Islet of Langerhans (tissue), 1 donor: Measurements from ENCODE around the gene PDE4A.
"Not testable (repeated sequence)": the region's sequence is repeated elsewhere in the genome, so short reads cannot be mapped to it uniquely, and the experiment has no call there.

ENCODE experiments used
- FAIRE-seq: peaks from one replicate; lab custom pipeline; 2011; peaks lifted over from hg19 to GRCh38; lab: Jason Lieb, UNC

The PDE4A gene

DNA sequence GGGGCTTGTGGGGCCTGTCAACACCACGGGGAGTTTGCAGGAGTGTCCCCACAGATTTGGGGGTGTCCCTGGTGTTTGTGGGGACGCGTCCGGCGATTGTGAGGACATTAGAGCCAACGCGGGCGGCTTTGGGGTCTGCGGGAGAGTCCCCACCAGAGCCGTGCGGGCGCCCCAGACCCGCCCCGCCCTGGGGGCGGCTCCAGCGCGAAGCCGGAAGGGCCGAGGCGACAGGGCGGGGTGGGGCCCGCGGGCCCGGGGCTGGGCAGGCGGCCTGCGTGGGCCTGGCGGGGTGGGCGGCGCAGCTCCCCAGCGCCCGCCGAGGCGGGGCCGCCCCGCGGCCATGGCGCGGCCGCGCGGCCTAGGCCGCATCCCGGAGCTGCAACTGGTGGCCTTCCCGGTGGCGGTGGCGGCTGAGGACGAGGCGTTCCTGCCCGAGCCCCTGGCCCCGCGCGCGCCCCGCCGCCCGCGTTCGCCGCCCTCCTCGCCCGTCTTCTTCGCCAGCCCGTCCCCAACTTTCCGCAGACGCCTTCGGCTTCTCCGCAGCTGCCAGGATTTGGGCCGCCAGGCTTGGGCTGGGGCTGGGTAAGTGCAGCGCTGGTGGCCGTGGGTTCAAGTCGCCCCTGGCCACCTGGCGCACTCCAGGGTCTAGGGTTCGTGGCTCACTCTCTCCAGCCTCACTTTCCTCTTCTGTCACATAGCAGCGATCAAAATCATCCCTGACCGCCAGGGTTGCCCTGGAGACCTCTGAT is 10.3 kb downstream of the PDE4A start:
- no peak for FAIRE-seq

DNA sequence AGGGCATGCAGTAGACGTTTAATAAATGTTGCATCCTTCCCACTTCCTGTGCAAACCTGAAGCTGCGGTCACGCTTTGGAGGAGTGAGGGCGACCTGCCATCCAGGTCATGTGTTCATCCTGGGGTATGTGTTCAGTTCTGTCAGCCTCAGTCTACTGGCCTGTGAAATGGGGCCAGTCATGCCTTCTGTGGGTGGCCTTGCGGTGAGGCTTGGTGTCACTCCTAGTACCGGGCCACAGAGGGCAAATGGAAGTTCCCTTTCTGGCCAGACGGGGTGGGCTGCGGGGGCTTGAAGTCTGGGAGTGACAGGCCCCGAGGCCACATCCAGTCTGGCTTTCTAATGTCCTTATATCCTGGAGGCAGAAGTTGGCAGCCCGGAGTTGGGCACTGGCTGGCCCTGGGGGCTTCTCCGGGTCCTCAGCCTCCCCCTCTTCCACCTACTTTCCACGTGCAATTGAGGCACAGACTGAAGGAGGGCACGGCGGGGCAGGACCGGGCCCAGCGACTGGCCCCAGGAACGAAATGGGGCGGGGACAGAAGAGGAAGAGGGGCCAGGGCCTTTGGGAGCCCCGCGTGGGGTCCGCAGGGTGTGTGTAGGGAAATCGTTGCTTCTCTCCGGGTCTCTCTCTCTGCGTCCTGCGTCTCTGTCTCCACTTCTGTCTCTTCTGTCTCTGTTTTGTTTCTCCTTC is 11.1 kb downstream of the PDE4A start:
- no peak for FAIRE-seq

DNA sequence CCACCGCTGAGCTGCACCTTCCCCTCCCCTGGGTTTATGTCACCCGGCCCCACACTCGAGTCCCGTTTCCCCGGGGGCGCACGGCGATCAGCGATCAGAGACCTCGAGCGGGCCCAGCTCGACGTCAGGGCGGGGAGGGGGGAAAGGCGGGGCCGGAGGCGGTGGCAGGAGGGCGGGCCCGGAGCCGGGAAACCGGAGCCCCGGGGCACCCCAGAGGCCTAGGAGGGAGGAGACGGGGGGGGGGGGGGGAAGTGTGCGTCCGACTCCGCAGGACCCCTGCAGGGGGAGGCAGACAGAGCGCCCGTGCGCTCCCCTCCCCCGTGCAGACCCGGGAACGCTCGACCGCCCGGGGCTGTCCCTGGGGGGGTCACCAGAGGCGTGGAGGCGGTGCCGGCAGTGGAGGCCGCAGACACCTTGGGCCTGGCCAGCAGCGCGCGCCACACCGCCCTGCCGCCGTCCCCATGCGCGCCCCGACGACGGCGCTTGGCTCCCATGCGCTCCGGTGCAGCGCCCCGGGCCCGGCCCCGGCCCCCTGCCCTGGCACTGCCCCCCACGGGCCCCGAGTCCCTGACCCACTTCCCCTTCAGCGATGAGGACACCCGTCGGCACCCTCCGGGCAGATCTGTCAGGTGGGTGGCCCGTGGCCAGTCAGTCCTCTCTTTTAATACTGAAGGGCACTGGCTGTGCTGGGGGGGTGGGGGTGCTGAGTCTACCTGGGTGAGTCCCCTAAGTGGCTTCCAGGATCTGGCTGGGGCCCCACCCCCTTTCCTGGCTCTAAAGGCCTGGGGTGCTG is 11.8 kb downstream of the PDE4A start:
- no peak for FAIRE-seq

DNA sequence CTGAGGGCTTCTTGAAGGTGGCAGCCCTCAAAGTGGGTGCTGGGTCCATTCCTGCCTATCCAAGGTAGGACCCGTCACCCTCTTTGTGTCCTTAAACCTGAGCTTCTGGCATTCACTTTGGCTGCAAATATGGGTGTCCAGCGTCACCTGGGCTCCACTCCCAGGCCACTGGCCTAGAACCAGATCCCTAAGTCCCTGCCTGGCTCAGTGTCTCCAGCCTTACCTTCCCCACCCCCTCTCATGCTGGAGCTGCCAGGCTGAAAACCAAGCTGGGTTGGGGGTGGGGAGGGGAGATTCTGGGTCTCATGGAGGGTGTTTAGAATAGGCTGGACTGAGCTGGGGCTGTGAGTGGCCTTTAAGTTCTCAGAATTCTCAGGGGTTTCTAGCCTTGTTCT is 12.4 kb downstream of the PDE4A start:
- FAIRE-seq = no peak

DNA sequence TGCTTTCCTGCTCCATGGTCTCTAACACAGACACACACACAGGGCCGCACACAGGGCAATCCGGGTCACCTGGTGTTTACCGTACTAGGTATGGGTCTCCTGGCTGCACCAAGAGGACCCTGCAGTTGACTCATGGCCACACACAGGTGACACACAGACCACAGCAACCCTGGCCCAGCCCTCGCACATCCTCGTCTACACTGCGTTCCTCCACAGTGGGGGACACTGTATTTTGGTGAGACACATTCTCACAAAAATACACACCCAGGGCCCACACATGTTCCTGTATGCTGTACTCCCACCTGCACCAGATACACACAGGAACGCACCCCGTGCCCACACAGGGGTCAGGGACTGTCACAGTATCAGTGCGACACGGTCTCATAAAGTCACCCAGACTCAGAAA is 12.8 kb downstream of the PDE4A start:
- FAIRE-seq = no peak

DNA sequence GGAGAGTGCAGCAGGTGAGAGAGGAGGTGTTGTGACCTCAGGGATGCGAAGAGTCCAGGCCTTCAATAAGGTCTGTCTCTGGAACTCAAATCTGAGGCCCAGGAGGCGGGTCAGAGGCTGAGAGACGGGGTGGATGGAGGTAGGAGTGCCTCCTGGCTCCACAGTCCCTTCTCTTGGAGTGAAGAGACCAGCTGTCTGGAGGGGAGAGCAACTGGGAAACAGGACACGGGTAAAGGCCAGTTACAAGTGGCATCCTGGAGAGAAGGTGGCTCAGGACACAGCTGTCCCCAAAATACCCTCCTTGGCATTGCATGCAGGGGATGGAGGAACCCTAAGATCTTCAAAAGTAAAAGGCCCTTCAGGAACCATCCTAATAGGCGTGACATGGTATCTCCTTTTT is 19.2 kb downstream of the PDE4A start:
- FAIRE-seq = no peak

DNA sequence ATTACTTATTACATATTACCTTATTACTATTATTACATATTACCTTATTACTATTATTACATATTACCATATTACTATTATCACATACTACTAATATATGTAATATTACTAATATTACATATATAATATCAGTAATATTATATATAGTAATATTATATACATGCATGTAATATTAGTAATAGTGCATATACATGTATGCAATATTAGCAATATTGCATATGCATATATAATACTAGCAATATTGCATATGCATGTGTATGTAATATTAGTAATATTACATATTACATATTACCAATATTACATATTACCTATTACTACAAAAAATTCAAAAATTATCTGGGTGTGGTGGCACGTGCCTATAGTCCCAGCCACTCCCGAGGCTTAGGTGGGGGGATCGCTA is 22.4 kb downstream of the PDE4A start:
- FAIRE-seq = no peak

DNA sequence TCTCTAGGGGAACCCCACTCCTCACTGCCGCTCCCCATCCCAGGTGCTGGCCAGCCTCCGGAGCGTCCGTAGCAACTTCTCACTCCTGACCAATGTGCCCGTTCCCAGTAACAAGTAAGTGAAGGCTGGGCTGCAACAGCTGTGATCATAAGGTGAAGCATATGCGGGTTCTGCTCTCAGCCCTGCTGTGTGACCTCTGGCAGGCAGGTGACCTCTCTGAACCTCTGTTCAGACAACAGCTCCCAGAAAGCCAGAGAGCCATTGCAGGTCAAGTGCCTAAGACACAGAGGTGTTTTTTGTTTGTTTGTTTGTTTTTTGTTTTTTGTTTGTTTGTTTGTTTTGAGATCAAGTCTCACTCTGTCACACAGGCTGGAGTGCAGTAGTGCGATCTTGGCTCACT is 28.7 kb downstream of the PDE4A start:
- no peak for FAIRE-seq

DNA sequence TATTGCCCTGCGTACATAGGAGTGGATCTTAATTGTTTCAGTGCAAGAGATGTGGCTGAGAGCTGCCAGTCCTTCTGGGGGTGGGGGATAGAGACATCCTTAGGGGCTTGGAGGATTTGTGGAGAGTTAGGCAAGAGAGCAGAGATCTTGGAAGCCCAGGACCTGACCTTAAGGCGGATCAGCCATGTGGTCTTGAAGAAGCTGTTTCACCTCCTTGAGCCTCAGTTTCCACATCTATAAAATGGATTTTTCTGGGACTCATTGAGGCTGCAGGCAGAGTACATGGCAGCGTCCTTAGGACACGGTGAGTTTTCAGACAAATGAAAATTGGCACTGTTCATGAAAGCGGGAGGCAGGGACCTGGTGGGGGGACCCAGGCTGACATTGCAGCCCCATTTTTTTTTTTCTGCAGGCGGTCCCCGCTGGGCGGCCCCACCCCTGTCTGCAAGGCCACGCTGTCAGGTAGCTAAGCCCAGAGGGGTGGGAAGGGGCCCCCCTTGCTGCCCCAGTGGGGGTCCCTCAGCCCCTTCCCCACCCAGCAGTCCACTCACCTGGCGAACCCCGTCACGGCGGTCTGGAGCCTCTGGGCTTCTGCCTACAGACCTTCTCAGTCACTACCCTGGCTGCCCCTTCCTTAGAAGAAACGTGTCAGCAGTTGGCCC is 30.0 kb downstream of the PDE4A start:
- no peak for FAIRE-seq

DNA sequence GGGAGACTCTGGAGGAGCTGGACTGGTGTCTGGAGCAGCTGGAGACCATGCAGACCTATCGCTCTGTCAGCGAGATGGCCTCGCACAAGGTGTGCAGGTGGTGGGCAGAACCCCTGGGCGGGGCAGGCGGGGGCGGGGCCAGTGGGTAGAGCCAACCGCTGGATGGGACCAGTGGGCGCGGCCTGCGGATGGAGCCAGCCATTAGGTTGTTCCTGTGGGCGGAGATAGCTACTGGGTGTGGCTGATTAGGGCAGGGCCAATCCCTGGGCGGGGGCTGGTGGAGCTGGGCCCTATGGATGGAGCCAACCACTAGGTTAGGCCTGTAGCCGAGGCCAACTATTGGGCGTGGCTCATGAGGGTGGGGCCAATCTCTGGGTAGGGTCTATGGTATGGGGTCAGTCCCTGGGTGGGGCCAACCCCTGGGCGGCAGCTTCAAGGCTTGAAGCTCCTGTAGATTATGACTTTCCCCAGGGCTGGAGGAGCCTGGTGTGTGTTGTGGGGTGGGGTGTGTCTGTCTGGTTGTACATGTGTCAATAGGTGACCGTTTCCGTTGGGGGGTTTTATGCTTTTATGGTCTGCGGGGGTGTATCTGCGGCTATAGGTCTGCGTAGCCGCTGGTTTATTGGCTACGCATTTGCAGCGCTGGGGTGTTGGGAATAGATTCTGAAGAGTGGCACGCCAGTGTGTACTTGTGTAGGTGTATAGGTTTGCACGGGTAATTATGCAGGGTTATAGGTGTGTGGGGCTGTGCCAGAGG is 30.7 kb downstream of the PDE4A start:
- no peak for FAIRE-seq

DNA sequence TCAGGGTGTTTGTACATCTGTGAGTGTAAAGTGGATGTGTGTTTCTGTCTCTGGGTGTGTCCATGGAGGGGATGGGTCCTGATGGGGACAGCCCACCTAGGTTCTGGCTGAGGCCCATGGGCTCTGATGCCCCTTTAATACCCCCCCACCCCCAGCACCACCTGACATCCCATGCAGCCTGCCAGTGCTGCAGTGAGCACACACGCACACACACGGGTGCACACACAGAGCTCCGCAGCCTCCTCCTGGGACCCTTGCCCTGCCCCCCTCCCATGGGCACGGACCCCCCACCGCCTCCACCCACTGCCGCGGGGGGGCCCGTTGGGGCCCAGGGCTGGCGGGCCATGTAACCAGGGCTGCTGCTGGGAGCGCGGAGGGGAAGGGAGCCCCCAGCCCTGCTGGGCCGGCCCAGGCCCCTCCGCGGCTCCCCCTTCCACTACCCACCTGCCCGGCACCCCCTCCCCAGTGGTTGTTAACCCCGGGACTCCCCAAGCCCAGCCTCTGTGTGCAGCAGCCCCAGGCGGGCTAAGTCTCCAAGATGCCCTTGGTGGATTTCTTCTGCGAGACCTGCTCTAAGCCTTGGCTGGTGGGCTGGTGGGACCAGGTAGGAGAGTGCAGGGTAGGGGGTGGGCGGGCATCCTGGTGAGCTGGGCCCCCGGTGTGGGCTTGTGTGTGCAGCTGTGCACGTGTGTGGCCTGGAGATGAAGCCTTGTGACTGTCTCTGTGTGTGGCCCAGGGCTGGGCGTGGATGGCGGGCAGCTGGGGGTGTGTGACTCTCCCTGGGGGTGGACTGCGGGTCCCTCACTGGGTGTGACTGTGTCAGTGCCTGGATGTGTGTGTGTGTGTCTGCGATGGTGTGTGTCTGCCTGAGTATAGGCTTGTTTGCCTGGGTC is 32.6 kb downstream of the PDE4A start:
- FAIRE-seq = no peak

DNA sequence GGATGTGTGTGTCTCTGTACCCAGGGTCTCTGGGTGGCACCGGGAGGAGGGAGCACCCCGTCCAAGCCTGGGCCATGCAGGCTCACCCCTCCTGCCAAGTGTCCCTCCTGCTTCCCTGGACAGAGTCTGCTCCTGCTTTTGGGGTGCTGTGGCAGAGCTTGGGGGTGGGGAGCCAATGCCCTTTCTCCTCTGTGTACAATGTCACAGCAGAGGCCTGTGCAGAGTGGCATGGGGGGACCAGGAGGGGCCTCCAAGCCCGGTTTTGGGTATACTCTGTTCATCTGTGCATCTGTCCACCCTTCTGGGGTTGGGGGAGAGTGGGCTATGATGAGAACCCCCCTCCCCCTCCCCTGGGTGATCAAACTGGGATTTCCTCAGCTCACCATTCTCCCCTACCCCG is 33.5 kb downstream of the PDE4A start:
- FAIRE-seq = no peak

DNA sequence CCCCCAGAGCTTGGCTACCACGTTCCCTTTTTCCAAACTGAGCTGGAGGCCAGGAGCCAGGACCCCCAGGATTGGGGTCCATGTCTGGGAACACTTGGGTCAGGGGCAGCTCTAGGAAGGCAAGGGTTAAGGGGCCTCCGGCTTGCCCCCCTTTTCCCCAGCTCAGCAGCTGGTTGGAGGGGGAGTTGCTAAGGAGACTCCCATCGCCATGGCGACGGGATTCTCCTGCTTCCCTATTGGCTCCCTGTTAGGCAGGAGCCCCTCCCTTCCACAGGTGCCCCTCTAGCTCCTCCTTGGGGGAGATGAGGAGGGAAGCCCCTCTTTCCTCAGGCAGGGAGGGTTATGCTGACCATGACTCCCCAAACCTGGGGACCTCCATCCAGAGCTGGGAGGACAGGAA is 33.9 kb downstream of the PDE4A start:
- no peak for FAIRE-seq

DNA sequence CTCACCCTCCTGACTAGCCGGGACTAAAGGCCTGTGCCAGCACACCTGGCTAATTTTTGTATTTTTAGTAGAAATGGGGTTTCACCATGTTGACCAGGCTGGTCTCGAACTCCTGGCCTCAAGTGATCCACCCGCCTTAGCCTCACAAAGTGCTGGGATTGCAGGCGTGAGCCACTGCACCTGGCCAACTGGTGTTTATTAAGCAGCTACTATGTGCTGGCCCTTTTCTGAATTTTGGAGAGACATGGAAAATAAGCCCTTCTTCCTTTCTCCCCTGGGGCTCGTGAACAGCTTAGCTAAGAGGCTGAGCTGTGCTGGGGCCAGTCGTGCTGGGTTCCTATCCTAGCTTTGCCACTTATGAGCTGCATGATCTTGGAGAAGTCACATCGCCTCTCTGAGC is 38.4 kb downstream of the PDE4A start:
- not testable (repeated sequence) for FAIRE-seq

DNA sequence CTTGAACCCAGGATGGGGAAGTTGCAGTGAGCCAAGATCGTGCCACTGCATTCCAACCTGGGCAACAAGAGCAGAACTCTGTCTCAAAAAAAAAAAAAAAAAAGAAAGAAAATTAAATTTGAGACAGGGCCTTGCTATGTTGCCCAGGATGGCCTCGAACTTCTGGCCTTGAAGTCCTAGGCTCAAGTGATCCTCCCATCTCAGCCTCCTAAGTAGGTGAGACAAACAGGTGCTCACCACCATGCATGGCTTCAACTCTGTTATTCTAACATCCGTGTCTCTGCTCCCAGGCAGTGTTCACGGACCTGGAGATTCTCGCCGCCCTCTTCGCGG is 40.3 kb downstream of the PDE4A start:
- FAIRE-seq = no peak

DNA sequence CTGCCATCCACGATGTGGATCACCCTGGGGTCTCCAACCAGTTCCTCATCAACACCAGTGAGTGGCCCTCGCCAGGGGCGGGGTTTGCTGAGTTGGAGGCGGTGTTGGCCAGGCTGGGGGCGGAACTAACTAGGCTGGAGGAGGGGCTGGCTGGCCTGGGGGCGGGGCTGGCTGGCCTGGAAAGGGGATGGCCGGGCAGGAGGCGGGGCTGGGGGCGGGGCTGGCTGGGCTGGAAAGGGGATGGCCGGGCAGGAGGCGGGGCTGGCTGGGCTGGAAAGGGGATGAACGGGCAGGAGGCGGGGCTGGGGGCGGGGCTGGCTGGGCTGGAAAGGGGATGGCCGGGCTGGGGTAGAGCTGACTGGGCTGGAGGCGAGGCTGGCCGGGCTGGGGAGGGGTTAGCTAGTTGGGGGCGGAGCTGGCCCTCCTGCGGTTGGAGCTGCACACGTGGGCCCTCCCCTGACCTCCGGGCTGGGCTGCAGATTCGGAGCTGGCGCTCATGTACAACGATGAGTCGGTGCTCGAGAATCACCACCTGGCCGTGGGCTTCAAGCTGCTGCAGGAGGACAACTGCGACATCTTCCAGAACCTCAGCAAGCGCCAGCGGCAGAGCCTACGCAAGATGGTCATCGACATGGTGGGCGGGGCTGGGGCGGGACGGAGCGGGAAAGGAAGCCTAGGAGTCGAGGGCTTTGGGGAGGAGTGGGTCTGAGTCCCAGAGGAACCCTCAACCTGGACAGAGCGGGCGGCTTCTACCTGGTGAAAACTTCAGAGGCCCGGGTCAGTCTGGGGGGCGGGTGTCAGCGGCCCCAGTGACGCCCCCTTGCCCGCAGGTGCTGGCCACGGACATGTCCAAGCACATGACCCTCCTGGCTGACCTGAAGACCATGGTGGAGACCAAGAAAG is 41.0 kb downstream of the PDE4A start:
- FAIRE-seq = no peak

DNA sequence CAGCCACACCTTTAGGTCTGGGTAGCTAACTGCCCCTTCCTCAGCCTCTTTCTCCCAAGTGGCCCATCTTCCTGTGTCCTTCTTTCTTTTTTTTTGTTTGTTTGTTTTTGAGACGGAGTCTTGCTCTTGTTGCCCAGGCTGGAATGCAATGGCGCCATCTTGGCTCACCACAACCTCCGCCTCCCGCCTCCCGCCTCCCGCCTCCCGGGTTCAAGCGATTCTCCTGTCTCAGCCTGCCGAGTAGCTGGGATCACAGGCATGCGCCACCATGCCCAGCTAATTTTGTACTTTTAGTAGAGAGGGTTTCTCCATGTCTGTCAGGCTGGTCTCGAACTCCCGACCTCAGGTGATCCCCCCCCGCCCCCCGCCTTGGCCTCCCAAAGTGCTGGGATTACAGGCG is 41.7 kb downstream of the PDE4A start:
- FAIRE-seq = not testable (repeated sequence)

DNA sequence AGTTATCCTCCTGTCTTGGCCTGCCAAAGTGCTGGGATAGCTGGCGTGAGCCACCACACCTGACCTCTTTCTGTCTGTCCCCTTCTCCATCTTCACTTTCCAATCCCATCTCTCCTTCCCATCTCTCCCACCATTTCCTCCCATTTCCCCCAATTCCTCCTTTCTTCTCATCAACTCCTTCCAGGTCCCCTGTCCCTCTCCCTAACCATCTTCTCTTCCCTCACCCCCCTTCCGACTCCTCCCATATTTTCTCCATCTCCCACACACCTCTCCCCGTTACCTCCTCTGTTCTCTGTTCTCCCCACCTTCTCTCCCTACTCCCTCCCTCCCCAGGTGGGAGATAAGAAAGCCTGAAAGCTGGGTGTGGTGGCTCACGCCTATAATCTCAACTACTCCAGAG is 42.2 kb downstream of the PDE4A start:
- no peak for FAIRE-seq

DNA sequence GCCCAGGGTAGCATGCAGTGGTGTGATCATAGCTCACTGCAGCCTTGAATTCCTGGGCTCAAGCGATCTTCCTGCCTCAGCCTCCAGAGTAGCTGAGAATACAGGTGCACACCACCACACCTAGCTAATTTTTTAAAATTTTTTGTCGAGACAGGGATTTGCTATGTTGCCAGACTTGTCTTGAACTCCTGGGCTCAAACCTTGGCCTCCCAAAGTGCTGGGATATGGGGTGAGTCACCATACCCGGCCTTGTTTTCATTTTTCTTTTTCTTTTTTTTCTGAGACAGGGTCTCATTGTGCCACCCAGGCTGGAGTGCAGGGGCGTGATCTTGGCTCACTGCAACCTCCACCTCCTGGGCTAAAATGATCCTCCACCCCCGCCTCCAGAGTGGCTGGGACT is 44.1 kb downstream of the PDE4A start:
- FAIRE-seq = no peak

DNA sequence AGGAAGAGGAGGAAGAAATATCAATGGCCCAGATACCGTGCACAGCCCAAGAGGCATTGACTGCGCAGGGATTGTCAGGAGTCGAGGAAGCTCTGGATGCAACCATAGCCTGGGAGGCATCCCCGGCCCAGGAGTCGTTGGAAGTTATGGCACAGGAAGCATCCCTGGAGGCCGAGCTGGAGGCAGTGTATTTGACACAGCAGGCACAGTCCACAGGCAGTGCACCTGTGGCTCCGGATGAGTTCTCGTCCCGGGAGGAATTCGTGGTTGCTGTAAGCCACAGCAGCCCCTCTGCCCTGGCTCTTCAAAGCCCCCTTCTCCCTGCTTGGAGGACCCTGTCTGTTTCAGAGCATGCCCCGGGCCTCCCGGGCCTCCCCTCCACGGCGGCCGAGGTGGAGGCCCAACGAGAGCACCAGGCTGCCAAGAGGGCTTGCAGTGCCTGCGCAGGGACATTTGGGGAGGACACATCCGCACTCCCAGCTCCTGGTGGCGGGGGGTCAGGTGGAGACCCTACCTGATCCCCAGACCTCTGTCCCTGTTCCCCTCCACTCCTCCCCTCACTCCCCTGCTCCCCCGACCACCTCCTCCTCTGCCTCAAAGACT is 46.9 kb downstream of the PDE4A start:
- FAIRE-seq = no peak
